B cell (primary cell): Measurements from ENCODE around the gene TMEM97.

Source experiments
- CTCF ChIP-seq: fragments of 200-600 bp; IDR thresholded peaks from one replicate; pipeline ENCODE4 v1.8.0; 2022; ENCODE audit warnings: antibody characterized with exemption, mild to moderate bottlenecking
- EZH2 ChIP-seq: IDR thresholded peaks from 2 replicates; pipeline ENCODE4 v1.6.1; 2012; ENCODE audit warnings: borderline replicate concordance, low read depth, mild to moderate bottlenecking, moderate library complexity, low read length; ENCODE audit not compliant: insufficient read depth, poor library complexity, severe bottlenecking

GRCh38 chr17:28345419-28346198, 26.6 kb downstream of the TMEM97 start:
- TF ChIP-seq CTCF (no peak), EZH2 (no peak)
